ENCODE results near the gene OTUB1.

- TF ChIP-seq, protein P1, sequence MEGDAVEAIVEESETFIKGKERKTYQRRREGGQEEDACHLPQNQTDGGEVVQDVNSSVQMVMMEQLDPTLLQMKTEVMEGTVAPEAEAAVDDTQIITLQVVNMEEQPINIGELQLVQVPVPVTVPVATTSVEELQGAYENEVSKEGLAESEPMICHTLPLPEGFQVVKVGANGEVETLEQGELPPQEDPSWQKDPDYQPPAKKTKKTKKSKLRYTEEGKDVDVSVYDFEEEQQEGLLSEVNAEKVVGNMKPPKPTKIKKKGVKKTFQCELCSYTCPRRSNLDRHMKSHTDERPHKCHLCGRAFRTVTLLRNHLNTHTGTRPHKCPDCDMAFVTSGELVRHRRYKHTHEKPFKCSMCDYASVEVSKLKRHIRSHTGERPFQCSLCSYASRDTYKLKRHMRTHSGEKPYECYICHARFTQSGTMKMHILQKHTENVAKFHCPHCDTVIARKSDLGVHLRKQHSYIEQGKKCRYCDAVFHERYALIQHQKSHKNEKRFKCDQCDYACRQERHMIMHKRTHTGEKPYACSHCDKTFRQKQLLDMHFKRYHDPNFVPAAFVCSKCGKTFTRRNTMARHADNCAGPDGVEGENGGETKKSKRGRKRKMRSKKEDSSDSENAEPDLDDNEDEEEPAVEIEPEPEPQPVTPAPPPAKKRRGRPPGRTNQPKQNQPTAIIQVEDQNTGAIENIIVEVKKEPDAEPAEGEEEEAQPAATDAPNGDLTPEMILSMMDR (IDR thresholded peaks at IDR 0.05), result no peak
- TF ChIP-seq POLR2AphosphoS5 (IDR thresholded peaks at IDR 0.05) (no peak), POLR2A (IDR thresholded peaks at IDR 0.05) (no peak), EP300 (IDR thresholded peaks at IDR 0.05) (no peak)
Measured at GRCh38 chr11:64014356-64014755, 28.1 kb downstream of the OTUB1 start.
